NCI-H1092 (cell line): ENCODE measurements around the gene PHYHIPL.
"Not testable (repeated sequence)": the region's sequence is repeated elsewhere in the genome, so short reads cannot be mapped to it uniquely, and the experiment has no call there.

Experiments used
- DNase-seq: peaks from one replicate; lab custom pipeline; 2025; lab: John Stamatoyannopoulos, UW

PHYHIPL gene

DNA sequence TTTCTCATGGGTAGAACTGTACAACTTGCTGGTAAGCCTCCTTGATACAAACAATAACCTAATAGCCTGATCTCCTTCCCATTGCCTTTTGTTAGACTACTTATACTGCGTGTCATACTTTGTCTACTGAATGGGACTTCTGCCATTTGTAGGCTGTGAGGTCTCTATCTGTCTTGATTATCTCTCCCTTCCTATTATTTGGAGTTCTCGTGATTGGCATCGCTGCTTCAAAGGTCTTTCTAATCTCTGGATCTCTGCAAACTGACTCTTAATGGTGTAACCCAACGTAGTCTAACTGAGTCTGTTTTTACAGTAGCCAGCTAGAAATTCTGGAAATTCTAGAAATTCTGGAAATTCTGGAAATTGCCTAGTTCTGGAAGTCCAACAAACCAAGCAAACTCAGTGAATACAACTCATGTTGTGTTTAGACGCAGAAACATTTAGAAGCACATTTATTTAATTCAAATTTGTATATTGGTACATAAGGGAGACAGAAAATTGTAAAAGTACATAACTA is 29.8 kb downstream of the PHYHIPL start:
- no peak for DNase-seq

DNA sequence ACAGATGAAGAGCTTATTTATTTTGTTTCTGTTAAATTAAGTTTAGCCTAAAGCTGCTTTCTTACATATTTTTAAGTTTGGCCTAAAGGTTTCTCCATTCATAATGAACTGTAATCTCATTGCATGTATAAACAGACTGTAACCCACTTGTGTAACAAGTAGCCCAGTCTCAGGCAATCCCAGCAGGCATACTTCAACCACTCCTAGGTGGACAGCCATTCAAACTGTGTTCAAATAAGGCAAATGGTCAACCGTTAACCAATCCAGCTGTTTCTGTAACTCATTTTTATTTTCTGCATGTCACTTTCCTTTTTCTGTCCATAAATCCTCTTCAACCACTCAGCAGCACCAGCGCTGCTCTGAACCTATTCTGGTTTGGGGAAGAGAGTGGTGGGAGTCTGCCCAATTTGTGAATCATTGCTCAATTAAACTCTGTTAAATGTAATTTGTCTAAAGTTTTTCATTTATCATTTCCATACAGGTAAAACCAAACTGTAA is 35.9 kb downstream of the PHYHIPL start:
- DNase-seq, result no peak

DNA sequence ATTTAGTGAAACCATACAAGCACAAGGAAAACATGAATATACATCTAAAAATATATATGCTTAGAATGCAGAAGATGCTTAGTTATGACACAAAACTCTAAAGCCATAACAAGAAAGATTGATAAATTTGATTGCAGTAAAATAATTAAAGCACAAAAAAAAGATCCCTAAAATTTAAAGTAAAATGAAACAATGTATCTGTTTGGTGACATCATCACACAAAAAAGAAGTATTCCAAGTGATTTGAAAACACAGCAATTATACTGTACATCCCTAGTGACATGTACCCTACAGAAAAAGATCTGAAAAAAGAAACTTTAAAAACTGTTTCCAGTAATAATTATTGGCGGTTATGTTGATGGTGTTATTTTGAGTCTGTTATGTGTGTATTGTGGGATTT is 37.7 kb downstream of the PHYHIPL start:
- no peak for DNase-seq

DNA sequence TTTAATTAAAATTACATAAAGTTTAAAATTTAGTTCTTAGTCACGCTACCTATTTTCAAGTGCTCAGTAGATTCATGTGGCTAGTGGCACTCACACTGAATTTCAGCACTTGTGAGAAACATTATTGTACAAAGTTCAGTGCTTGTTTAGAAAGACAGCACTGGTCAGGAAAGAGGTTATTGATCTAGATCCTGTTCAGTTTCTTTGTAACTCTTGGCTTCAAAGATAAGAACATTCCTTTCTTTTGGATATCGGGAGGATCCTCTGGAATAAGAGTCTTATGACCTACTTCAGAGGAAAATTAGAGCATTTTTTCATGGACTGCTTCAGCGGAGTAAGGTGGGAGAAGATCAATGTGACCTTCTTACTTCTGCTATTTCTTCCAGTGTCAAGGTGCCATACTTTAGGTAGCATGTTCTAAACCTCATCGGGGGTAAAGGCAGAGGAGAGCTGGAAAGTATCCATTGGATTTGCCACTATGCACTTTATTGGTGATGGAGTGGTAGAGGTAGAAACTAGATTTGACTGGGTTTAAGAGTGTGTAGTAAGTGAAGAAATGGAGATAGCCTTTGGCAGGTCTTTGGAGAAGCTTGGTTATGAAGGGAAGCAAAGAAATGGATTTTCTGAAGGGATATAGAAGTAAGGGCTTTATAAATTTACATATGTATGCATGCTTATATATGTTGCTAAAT is 39.9 kb downstream of the PHYHIPL start:
- no peak for DNase-seq

DNA sequence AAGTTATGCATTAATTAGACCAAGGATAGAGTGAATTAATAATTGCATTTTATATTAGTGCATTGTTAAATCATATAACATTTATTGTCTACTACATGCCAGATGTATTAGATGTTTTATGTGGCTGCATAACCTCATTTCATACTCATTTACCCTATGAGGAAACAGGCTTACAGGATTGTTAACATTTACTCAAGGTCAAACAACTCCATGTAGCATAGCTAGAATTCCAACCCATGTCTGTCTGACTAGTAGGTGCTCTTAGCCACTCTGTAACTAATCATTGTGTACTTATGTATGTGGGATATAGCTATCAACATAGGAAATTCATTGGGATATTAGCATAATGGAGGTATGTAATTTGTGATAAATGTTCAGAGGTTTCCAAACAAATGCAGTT is 46.3 kb downstream of the PHYHIPL start:
- DNase-seq, result no peak

DNA sequence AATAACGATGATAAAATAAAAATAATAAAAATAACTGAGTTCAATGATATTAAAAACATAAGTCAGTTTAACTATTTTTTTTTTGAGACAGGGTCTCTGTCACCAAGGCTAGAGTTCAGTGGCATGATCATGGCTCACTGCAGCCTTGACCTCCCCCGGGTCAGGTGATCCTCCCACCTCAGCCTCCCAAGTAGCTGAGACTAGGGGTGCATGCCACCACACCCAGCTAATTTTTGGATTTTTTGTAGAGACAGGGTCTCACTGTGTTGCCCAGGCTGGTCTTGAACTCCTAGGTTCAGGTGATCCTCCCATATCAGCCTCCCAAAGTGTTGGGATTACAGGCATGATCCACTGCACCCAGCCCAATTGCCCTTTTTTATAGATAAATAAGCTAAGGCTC is 47.2 kb downstream of the PHYHIPL start:
- not testable (repeated sequence) for DNase-seq

DNA sequence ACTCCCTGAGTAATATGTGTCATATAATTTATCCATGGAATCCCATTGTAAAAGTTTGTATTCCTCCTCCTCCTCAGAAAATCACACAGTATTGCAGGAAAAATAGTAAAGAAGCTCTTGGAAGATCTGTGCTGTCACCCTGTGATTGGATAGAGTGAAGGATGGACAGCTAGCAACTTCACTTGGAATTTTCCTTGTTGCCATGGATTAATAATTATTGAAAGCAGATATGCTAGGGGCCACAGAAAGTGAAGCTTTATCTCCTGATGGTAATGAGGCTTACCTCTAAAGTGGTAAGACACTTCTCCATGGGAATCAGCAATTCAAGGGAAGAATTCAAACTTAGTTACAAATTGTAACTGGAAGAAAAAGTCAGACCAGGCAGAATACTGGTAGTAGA is 48.8 kb downstream of the PHYHIPL start:
- DNase-seq, result no peak

DNA sequence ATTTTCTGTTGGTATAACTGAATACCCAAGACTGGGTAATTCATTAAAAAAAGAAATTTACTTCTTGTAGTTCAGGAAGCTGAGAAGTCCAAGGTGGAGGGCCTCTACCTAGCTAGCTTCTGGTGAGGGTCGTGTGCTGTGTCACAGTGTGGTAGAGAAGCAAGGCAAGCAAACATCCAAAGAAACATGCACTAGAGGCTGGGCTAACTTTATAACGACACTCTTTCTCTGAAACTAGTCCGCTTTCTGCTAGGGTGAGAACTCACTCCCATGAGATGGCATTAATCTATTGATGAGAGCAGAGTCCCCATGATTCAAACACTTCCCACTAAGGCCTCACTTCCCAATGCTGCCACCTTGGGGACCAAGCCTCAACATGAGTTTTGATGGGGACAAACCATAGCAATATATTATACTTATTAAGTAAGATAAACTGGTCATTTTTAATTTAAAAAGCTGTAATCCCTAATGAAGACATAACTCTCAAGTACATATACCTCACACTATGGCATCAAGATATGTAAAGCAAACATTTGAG is 50.8 kb downstream of the PHYHIPL start:
- no peak for DNase-seq

DNA sequence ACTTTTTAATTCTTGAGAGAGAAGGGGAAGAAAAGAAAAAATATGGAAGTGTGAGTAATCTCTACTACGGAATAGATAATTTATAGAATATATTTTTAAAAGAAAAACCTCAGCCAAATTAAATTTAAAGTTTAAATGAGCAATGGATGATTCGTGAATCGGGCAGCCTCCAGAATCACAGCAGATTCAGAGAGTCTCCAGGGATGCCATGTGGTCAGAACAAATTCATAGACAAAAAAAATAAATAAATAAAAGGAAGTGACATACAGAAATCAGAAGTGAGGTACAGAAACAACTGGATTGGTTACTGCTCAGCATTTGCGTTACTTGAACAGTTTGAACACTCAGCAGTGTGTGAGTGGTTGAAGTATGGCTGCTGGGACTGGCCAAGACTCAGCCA is 53.0 kb downstream of the PHYHIPL start:
- no peak for DNase-seq

DNA sequence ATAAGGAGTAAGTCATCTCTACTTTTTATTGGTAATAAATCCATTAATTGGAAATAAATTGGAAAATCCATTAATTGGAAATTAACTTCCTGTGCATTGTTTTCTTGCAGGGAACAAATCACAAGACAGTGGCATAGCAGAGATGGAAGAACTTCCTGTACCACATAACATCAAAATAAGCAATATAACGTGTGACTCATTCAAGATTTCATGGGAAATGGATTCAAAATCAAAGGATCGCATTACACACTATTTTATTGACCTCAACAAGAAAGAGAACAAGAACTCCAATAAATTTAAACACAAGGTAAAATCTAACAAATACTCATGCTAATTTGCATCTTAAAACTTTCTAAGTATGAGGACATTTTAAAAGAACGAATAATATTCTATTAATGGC is 57.8 kb downstream of the PHYHIPL start:
- DNase-seq, result no peak

DNA sequence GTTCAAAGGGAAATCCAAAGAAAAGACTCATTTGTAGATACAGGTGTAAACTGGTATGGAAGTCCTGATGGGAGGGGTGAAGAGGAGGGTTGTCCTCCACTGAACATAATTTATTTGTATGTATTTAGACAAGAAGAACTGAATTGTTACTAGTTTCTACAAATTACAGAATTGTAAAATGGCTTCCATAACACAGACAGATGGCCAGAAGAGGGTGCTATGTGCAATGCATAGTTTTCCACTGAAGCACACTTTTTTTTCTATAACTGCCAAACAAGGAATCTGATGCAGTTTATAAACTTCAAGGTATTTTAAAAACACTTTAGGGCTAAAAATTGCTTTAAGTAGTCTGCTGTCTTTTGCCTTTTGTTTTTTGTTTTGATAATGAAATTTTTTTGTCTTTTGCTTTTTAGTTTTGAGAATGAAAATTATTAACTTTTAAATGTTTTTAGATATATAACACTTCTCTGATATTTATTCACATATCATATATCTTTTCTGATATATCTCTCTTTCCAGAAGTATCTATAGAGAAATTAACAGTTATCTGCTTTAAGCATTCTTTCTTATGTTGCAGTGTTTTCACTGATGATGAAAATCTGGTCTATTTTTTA is 58.5 kb downstream of the PHYHIPL start:
- DNase-seq, result no peak

DNA sequence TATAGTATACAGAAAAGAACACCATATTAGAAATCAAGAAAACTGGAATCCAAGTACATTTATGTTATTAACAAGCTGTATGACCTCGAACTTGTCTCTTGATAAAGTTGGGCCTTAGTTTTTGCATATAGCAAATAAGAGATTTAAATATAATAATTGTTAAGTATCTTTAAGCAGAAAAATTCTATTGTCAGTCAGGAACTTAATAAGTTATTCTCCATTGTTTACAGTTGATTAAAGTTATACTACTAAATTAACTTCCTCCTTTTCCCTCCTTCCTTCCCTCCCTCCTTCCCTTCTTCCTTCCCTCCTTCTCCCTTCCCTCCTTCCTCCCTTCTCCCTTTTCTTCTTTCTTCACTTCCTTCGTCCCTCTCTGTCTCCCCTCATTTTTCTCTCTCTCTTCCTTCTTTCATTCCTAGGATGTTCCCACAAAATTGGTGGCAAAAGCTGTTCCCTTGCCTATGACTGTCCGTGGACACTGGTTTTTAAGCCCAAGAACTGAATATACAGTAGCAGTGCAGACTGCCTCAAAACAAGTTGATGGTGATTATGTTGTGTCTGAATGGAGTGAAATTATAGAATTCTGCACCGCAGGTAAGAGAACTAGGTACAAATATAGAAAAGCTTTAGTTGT is 59.7 kb downstream of the PHYHIPL start:
- DNase-seq, result no peak

DNA sequence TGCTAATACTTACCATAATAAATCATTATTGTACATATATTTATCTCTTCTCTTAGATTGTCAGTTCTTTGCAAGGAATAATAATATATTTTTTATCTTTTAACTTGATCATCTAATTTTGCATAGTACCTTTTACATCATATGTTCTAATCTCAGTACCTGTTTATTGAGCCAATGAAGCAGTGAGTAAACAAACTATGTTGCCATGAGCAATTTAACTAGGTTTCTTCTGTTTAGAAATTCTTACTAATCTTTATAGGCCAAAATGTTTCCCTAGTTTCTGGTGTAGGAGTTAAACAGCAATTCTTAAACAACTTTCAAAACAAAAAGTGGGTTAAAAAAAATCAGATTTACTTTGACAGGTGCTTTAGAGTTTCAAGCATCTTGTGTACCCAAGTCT is 61.3 kb downstream of the PHYHIPL start:
- no peak for DNase-seq

DNA sequence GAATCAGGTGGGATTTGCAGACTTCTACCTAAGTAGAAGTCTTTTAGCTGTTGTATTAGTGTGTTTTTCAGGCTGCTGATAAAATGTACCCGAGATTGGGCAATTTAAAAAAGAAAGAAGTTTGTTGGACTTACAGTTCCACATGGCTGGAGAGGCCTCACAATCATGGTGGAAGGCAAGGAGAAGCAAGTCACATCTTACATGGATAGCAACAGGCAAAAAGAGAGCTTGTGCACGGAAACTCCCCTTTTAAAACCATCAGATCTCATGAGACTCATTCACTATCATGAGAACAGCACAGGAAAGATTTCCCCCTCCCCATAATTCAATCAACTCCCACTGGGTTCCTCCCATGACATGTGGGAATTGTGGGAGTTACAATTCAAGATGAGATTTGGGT is 62.7 kb downstream of the PHYHIPL start:
- not testable (repeated sequence) for DNase-seq

DNA sequence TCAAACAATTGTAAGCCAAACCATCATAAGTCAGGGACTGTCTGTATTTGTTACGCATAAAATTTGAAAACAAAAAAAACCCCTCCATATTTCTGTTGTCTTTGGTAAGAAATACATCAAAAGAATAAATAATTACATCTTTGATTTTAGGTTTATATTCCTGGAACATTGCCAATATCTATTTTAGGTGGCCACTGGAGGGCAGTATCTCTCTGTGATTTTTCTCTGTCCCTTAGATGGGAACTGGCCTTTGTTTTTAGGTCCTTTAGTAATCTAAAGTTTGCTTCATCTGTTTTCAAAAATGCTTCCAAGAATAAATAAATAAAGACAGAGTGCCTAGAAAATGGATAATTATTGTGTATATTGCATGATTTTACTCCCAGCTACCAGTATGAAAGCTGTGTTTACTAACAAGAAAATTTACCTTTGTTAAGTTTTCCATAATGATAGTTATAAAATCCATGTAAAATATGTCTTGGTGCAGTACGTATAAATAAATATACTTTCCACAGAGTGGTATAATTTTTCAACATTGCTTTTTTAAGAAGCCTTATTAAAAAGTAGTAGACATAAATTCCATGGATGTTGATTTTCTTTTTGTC is 64.2 kb downstream of the PHYHIPL start:
- DNase-seq, result no peak

DNA sequence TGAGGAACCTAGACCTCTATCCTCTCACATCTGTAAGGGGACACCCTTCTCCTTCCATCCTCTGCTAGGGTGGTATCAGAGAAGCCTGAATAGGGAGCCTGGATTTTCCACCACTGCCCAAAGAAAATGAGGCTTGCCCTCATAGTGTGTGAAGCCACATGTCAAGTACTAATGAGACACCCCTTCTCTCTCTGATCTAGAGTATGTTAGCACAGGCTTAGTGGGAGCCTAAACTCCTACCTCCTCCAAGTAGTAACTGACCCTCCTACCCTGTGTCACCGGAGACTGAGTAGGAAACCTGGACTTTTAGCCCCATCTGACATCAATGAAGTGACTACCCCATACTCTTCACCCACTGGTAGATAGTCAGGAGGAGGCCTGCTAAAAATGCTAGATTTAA is 65.6 kb downstream of the PHYHIPL start:
- no peak for DNase-seq

DNA sequence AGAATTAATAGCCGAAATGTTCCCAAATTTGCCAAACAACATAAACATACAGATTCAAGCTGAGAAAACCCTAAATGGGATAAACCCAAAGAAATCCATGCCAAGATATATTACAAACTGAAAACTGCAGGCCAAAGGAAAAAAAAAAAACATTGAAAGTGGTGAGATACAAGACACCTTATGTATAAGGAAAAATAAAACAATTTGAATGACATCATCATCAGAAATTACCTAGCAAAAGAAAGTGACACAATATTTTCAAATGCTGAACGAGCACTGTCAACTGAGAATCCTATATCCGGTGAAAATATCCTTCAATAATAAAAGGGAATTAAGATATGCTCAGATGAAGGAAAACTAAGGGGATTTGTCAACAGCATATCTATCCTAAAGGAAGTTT is 66.5 kb downstream of the PHYHIPL start:
- DNase-seq, result no peak

DNA sequence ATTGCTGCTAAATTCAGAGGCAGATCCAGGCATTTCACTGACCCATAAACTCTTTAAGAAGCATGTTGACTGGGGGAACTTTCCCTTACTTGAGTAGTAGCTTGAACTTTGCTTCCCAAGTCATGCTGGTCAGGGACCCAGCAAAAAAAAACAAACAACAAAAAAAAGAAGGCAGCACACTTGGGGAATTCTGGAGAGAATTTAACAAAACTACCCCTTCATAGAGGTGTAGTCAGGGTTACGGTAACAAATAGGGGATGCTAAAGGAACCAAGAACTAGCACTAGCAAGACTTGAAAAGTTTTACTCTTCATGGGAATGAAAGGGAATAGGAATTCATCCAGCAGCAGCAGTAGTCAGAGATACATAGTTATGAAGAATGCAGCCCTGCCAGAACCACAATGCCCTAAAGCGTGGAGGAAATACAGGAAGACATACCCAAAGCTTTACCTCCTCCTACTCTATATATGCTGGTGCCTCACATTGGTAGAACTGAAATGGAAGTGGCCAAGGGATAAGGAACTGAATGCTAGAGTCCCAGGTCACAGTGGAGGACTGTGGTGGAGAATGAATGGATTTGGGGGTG is 67.3 kb downstream of the PHYHIPL start:
- DNase-seq, result no peak

DNA sequence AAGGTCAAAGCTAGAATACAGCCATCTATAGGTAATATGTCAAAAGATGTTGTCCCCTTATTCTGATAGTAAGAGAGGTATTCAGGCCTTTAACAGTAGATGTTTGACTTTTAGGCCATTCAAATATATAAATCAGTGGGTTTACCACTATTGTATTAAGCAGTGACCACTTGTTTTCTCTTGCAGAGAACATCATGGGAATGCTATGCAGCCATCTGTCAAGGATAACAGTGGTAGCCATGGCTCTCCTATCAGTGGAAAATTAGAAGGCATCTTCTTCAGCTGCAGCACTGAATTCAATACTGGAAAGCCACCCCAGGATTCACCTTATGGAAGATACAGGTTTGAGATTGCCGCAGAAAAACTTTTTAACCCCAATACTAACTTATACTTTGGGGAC is 68.4 kb downstream of the PHYHIPL start:
- DNase-seq, result no peak

DNA sequence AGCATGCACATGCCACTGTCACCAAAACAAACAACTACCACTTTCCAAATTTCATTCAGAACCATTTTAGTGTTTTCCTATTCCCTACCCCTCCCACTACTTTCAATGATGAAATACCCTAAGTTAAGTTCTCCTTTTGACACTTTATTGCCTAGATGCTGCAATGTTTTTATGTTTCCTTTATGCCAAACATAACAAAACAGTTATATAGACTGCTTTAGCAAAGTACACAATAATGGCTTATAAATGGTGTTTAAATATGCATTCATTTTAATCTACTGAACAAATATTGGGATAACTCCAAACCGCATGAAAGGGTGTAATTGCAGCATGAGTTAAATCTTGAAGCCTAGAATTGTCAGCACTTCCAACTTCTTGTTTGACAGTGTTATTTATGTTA is 69.2 kb downstream of the PHYHIPL start:
- DNase-seq, result no peak

DNA sequence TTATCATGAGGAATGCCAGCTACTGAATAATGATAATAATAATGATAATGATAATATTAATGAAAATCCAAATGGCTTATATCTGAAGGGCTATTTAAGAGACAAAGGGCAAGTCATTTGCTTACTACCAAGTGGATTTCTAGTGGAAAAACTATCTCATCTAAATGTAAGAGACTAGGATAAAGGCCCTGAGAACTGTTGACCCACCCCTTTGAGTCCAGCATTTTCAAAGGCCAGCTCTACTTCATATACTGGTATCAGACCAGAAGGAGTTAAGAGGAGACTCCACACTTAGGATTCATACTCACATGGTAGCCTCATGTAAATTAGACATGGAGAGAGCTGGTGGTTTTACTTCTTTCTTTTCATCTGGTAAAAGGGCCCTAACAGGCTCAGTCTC is 76.0 kb downstream of the PHYHIPL start:
- DNase-seq, result no peak

DNA sequence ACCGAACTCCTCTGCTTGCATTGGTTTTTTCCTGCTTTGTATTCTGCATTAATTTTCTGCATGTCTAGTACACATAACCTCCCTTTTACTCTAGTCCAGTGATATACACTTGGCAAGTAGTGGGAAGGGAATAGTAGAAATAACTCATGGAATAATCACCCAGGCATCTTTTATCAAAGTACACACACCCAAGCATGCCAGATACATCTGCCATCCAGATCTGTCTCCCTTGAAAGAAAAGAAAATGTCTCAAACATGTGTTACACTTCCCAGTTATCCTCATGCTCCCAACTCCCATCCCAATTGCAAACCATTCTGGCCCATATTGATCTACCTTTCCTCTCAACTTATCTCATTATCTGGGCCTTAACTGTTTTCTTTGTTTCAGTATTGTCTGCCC is 79.0 kb downstream of the PHYHIPL start:
- DNase-seq, result no peak
